Measurements from ENCODE around the gene SKP1. TPM values are rescaled to one million over a fixed set of nuclear protein-coding genes. Genes with fewer than 3 reads are reported as not detected.
A peak's percentile ranks its signal among the peaks of the same experiment; 100 is the strongest.

The SKP1 gene
- total RNA-seq, 4 donors from 2014 or later: 89.4 to 155 (median 129) TPM

- peak overlapping the region in 2 of 4 donors; percentile 55 to 83 for H3K27ac ChIP-seq
- peak in 2 of 3 donors; percentile 14 to 42 for DNase-seq
- no peaks in the 10 kb centered on the region for H3K9me3 ChIP-seq
- no peaks in the 10 kb centered on the region for H3K27me3 ChIP-seq
- peaks cover 0 to 41% (median 0%) of the 10 kb centered on the region in 3 donors for H3K36me3 ChIP-seq
- H3K4me1 ChIP-seq: peaks cover 0 to 57% (median 26%) of the 10 kb centered on the region in 4 donors
- TF ChIP-seq POLR2A (IDR thresholded peaks at IDR 0.05): no peak
- TF ChIP-seq, protein P1, sequence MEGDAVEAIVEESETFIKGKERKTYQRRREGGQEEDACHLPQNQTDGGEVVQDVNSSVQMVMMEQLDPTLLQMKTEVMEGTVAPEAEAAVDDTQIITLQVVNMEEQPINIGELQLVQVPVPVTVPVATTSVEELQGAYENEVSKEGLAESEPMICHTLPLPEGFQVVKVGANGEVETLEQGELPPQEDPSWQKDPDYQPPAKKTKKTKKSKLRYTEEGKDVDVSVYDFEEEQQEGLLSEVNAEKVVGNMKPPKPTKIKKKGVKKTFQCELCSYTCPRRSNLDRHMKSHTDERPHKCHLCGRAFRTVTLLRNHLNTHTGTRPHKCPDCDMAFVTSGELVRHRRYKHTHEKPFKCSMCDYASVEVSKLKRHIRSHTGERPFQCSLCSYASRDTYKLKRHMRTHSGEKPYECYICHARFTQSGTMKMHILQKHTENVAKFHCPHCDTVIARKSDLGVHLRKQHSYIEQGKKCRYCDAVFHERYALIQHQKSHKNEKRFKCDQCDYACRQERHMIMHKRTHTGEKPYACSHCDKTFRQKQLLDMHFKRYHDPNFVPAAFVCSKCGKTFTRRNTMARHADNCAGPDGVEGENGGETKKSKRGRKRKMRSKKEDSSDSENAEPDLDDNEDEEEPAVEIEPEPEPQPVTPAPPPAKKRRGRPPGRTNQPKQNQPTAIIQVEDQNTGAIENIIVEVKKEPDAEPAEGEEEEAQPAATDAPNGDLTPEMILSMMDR (IDR thresholded peaks at IDR 0.05): no peak
- H3K4me3 ChIP-seq: no peak overlapping the region
These were observed 42.7 kb downstream of the SKP1 start for GRCh38 chr5:134133995-134134541.

- Histone ChIP-seq H3K27me3 (no peaks in the 10 kb centered on the region), H3K27ac (peak overlapping the region; percentile 34 to 83 (median 54)), H3K36me3 (peaks cover 0 to 36% (median 0%) of the 10 kb centered on the region in 3 donors), H3K4me3 (peak overlapping the region in 1 of 4 donors; percentile 5), H3K9me3 (no peaks in the 10 kb centered on the region), H3K4me1 (peaks cover 0 to 64% (median 26%) of the 10 kb centered on the region in 4 donors)
- TF ChIP-seq, protein P1 (IDR thresholded peaks at IDR 0.05): no peak
- TF ChIP-seq POLR2A (IDR thresholded peaks at IDR 0.05): no peak
- DNase-seq: peak in 1 of 3 donors; percentile 43
These were observed 43.4 kb downstream of the SKP1 start for GRCh38 chr5:134133188-134133994.

GRCh38 chr5:134132372-134133187, 44.2 kb downstream of the SKP1 start:
- TF ChIP-seq, protein P1 (IDR thresholded peaks at IDR 0.05): no peak
- TF ChIP-seq POLR2A (IDR thresholded peaks at IDR 0.05): no peak
- Histone ChIP-seq H3K4me3 (peak overlapping the region in 2 of 4 donors; percentile 5 to 6), H3K9me3 (no peaks in the 10 kb centered on the region), H3K36me3 (peaks cover 0 to 36% (median 0%) of the 10 kb centered on the region in 3 donors), H3K27ac (peak overlapping the region; percentile 34 to 83 (median 54)), H3K4me1 (peaks cover 0 to 65% (median 26%) of the 10 kb centered on the region in 4 donors), H3K27me3 (no peaks in the 10 kb centered on the region)
- peak; percentile 53 to 85 (median 77) for DNase-seq

DNA sequence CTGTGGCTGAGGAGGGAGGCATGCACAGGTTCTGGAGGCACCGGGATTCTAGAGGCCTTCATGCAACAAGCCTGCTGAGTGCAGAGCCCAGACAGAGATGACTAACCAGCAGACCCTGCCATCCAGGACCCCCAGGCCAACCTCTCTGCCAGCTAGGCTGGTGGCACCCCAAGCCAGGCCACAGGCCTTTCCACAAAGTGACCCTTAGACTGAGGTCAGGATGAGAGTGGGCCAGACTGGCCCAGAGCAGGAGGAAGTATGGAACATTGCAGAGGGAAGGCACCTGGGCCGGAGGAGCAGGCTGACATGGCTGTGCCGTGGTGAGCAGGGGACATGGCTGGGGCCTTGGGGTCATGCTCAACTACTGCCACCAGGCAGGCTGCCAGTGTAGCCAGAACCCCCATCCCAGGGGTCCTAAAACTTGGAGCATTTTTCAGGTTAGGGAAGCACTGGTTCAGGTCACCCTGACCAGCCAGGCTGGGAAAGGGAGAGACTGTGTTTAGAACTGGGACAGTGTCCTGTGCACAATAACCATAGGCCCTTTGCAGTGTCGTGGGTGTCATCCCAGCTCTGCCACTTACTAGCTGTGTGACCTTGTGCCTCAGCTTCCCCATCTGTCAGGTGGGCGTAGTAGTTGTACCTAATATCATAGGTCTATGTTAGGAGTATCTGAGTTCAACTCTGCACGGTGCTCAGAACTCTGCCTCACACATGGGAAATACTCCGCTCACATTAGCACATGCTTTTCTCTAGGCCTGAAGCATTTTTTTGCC, 45.0 kb downstream of the SKP1 start:
- H3K36me3 ChIP-seq: peaks cover 0 to 34% (median 0%) of the 10 kb centered on the region in 3 donors
- no peak overlapping the region for H3K4me3 ChIP-seq
- no peaks in the 10 kb centered on the region for H3K27me3 ChIP-seq
- TF ChIP-seq POLR2A (IDR thresholded peaks at IDR 0.05): no peak
- TF ChIP-seq, protein P1 (IDR thresholded peaks at IDR 0.05): no peak
- H3K4me1 ChIP-seq: peaks cover 0 to 67% (median 23%) of the 10 kb centered on the region in 4 donors
- peak overlapping the region; percentile 6 to 83 (median 43) for H3K27ac ChIP-seq
- no peaks in the 10 kb centered on the region for H3K9me3 ChIP-seq
- peak in 2 of 3 donors; percentile 40 to 44 for DNase-seq
